Gastroesophageal sphincter (tissue), 4 donors: ENCODE data around the gene NMUR1. TPM values are rescaled to one million over a fixed set of nuclear protein-coding genes. Genes with fewer than 3 reads are reported as not detected.
A peak's percentile ranks its signal among the peaks of the same experiment; 100 is the strongest.
"Not testable (repeated sequence)": the region's sequence is repeated elsewhere in the genome, so short reads cannot be mapped to it uniquely, and the experiment has no call there.

Experiments used
- ATAC-seq: fragments of 150-250 bp; one replicate; pipeline ENCODE4 v1.9.1; 2016; ENCODE audit warnings: mild to moderate bottlenecking, moderate library complexity
- H3K27ac ChIP-seq, 4 donors: fragments of 200-600 bp; sonication (generic) in 3 of 4; 1 replicate in 3 of 4; 2 replicates in 1 of 4; pipeline ENCODE4 v1.5.1; 2016 to 2019
- H3K27me3 ChIP-seq: fragments of 200-600 bp; sonication (generic); one replicate; pipeline ENCODE4 v1.5.1; 2019
- H3K36me3 ChIP-seq, 2 donors: fragments of 200-600 bp; sonication (generic); one replicate each; pipeline ENCODE4 v1.5.1; 2019; ENCODE audit warnings: control low read depth in 1 of 2
- H3K4me1 ChIP-seq, 3 donors: fragments of 200-600 bp; sonication (generic); 1 replicate in 2 of 3; 2 replicates in 1 of 3; pipeline ENCODE4 v1.5.1; 2016 to 2019; ENCODE audit warnings: control low read depth in 2 of 3
- H3K4me3 ChIP-seq, 2 donors: fragments of 200-600 bp; sonication (generic); one replicate each; pipeline ENCODE4 v1.5.1; 2019; ENCODE audit warnings: mild to moderate bottlenecking in 1 of 2, moderate library complexity in 1 of 2
- H3K9me3 ChIP-seq, 3 donors: fragments of 200-600 bp; sonication (generic); one replicate each; pipeline ENCODE4 v1.5.1; 2017 to 2019; ENCODE audit warnings: control low read depth in 2 of 3
- CTCF ChIP-seq, 4 experiments: fragments of 200-600 bp in 2 of 4; fragments of 450-650 bp in 2 of 4; sonication (generic) in 1 of 4; IDR thresholded peaks; one replicate each; pipeline ENCODE4 v1.5.1; 2017 to 2019; ENCODE audit warnings: antibody characterized with exemption in 4 of 4, mild to moderate bottlenecking in 2 of 4, moderate library complexity in 2 of 4
- EP300 ChIP-seq: sonication (generic); formaldehyde crosslinking; IDR thresholded peaks from one replicate; pipeline ENCODE4 v1.6.1; 2017; ENCODE audit warnings: antibody characterized with exemption, mild to moderate bottlenecking
- POLR2A ChIP-seq, 2 donors: fragments of 450-650 bp; IDR thresholded peaks; one replicate each; pipeline ENCODE4 v1.6.1; 2017; ENCODE audit warnings: antibody characterized with exemption in 2 of 2, mild to moderate bottlenecking in 2 of 2, moderate library complexity in 1 of 2
- POLR2AphosphoS5 ChIP-seq: sonication (generic); formaldehyde crosslinking; IDR thresholded peaks from one replicate; pipeline ENCODE4 v1.6.1; 2017; ENCODE audit warnings: antibody characterized with exemption
- WGBS, 2 donors: methylation state at CpG; one replicate each; pipeline ENCODE4 v1.1.5; 2018; ENCODE audit warnings: low coverage in 1 of 2; 5-methylcytosine and 5-hydroxymethylcytosine counted together
- total RNA-seq, 4 donors: library from RNA; depleted of rRNA; stranded (reverse); fragments of >200 nt; gene quantifications; one replicate each; pipeline ENCODE4 v1.1.0, GENCODE V29; 2016

Gene NMUR1
- total RNA-seq, 4 donors from 2014 or later = 2.2 to 7.0 (median 4.7) TPM

GRCh38 chr2:231557571-231558217 lies 27.4 kb upstream of the NMUR1 start:
- Histone ChIP-seq H3K9me3 (peaks cover 0 to 7% (median 0%) of the 10 kb centered on the region in 3 donors), H3K27me3 (no peaks in the 10 kb centered on the region), H3K36me3 (no peaks in the 10 kb centered on the region), H3K4me3 (no peak overlapping the region), H3K4me1 (peaks cover 0 to 31% (median 4%) of the 10 kb centered on the region in 3 donors), H3K27ac (peak overlapping the region in 3 of 4 donors; percentile 31 to 70 (median 62))
- no peak for TF ChIP-seq EP300
- TF ChIP-seq CTCF (IDR thresholded peaks at IDR 0.05) = peak in 3 of 4 experiments; percentile 73 to 91 (median 86)
- WGBS, 2 donors = 0 to 2% methylated on average over 1 to 5 of the region's 11 CpGs
- peak; percentile 93 for ATAC-seq

GRCh38 chr2:231556981-231557380 lies 26.7 kb upstream of the NMUR1 start:
- TF ChIP-seq CTCF (IDR thresholded peaks at IDR 0.05) = no peak
- TF ChIP-seq POLR2AphosphoS5 = no peak
- TF ChIP-seq EP300 = no peak
- no peak for TF ChIP-seq POLR2A (IDR thresholded peaks at IDR 0.05)
- H3K9me3 ChIP-seq = peaks cover 0 to 13% (median 0%) of the 10 kb centered on the region in 3 donors
- H3K4me1 ChIP-seq = peaks cover 0 to 31% (median 4%) of the 10 kb centered on the region in 3 donors
- H3K4me3 ChIP-seq = no peak overlapping the region
- ATAC-seq = no peak
- 87% methylated on average over 3 of the region's 7 CpGs; no CpG with 5 or more reads in 1 of the 2 donors for WGBS, 2 donors
- no peaks in the 10 kb centered on the region for H3K27me3 ChIP-seq
- peak overlapping the region in 2 of 4 donors; percentile 62 to 70 for H3K27ac ChIP-seq
- H3K36me3 ChIP-seq = no peaks in the 10 kb centered on the region

- peak overlapping the region in 1 of 4 donors; percentile 70 for H3K27ac ChIP-seq
- ATAC-seq, H3K4me3 ChIP-seq, H3K27me3 ChIP-seq, H3K36me3 ChIP-seq: not testable (repeated sequence)
- H3K9me3 ChIP-seq = peaks cover 0 to 13% (median 0%) of the 10 kb centered on the region in 3 donors
- WGBS, 2 donors = 88% methylated on average over 8 of the region's 8 CpGs; no CpG with 5 or more reads in 1 of the 2 donors
- peaks cover 0 to 31% (median 4%) of the 10 kb centered on the region in 3 donors for H3K4me1 ChIP-seq
These were observed 26.3 kb upstream of the NMUR1 start for GRCh38 chr2:231556496-231556895.

- H3K27ac ChIP-seq = peak overlapping the region in 3 of 4 donors; percentile 72 to 76 (median 75)
These were observed 24.7 kb upstream of the NMUR1 start for GRCh38 chr2:231554748-231555545.

More at GRCh38 chr2:231554748-231555545, 24.7 kb upstream of the NMUR1 start:
- H3K36me3 ChIP-seq = no peaks in the 10 kb centered on the region
- H3K27me3 ChIP-seq = no peaks in the 10 kb centered on the region
- H3K4me1 ChIP-seq = peaks cover 0 to 31% (median 4%) of the 10 kb centered on the region in 3 donors
- peaks cover 0 to 13% (median 0%) of the 10 kb centered on the region in 3 donors for H3K9me3 ChIP-seq
- TF ChIP-seq EP300 = no peak
- no peak for TF ChIP-seq CTCF (IDR thresholded peaks at IDR 0.05)
- TF ChIP-seq POLR2AphosphoS5 = no peak
- TF ChIP-seq POLR2A (IDR thresholded peaks at IDR 0.05) = no peak
- ATAC-seq = peak; percentile 78
- WGBS, 2 donors = 26 to 53% methylated on average over 2 to 10 of the region's 14 CpGs
- H3K4me3 ChIP-seq = peak overlapping the region in 1 of 2 donors; percentile 36
